ENCODE data around the gene ADAMTS2.

Gene ADAMTS2

DNA sequence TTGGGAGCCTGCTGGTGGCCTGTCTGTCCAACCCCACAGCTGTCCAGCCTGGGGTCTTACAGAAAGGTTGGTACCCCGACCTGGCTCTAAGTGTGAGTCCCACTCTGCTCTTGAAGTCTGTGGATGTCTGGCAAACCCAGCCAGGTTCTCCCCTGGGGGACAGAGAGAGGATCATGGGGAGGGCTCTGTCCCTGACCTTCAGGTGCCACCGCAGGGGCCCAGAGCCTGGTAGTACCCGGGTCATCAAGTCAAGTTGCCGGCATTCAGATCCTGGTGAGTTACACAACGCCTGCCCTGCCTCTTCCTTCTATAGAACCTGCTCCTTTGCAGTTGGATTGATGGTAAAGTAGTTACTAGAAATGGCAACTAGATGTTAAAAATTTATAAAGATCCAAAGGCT lies 66.7 kb downstream of the ADAMTS2 start:
- DNase-seq (ENCODE audit: low read depth in 2 of 2): no peak

DNA sequence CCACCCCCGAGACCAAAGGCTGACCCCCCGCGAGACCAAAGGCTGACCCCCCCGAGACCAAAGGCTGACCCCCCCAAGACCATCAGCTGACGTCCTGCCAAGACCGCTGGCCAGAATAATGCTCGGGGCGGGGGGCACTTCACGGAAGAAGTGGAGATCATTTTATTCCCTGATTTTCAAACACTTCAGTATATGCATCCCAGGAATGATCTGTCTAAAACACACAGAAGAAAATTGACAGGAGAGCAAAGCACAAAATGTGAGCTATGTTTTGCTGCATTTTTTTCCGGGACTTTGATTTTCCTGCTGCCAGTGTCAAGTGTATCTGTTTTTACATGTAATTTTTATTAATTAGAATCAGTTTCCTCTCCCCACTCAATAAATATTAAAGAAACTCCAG lies 67.1 kb downstream of the ADAMTS2 start:
- DNase-seq (ENCODE audit: low read depth in 2 of 2): no peak

DNA sequence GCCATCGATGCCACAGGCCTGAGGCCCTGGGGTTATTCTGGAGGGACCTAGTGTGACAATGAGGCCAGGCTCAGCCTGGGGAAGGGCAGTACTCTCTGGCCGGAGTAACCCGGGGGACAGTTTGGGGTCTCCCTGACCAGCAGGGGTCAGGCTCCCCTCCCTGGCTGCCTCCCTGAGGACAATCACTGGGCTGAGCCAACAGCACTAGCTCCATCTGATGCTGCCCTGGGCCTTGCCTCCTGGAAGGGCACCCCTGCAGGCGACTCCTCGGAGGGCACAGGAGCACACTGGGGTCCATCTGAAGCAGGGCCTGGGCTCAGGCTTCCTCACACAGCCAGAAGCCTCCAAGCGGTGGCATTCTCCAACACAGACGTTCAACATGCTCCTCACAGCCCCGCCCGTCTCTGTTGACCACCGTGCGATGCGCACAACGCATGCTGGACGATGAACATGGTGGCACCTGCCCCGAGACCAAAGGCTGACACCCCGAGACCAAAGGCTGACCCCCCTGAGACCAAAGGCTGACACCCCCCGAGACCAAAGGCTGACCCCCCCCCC lies 68.3 kb downstream of the ADAMTS2 start:
- DNase-seq (ENCODE audit: low read depth in 2 of 2): no peak

DNA sequence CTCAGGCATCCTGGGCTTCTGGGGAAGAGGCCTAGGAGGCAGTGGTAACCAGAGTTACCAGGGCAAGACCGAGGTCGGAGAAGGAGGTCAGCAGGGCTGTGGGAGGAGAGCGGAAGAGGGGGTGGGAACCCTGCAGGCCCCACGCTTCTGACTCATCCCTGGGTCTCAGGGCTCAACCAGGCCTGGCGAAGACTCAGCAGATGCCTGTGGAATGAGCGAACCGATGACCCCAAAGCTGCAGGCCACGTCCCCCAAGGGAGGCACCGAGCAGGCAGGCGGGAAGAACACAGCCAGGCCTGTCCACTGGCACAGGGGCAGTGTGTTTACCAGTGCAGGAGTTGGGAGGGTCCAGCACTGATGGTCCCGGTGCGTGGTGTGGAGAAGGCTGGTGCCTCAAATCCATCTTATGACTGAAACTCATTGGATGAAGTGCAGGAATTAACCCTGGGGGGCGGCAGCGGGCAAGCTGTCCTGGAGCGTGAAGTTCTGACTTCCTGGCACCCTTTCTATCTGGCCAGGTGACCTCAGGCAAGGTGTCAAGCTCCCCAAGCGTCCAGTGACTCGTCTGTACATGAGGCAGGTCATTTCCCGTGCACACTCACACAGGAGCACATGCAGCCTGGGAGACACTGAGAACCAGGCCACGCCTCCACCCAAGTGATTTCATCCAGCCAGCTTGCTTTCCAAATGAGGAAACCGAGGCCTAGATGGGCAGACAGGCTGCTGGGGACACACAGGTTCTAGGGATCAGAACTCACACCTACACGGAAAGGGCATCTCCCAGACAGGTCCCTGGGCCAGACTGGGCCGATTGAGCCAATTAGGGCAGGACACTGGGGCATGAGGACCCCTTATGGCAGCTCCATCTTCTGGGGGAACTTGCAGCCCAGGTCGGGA lies 69.1 kb downstream of the ADAMTS2 start:
- no peak for DNase-seq (ENCODE audit: low read depth in 2 of 2)

DNA sequence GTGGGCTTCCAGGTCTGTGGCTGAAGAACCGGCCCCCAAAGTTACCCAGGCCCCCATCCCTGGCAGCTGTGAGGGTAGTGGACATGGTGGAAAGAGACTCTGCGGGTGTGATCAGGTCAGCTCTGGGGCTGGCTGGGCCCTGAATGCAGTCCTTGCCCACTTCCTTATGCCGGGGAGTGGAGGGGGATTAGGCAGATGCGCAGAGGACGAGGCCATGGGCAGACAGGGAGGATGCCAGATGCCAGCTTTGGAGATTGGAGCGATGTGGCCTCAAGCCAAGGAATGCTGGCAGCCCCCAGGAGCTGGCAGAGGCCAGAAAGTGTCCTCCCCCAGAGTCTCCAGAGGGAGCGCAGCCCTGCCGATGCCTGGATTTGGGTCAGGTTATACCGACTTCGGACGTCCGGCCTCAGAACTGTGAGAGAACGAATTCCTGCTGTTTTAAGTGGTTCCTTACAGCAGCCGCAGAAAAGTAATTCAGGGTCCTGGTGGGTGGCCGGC lies 69.8 kb downstream of the ADAMTS2 start:
- DNase-seq (ENCODE audit: low read depth in 2 of 2): no peak

DNA sequence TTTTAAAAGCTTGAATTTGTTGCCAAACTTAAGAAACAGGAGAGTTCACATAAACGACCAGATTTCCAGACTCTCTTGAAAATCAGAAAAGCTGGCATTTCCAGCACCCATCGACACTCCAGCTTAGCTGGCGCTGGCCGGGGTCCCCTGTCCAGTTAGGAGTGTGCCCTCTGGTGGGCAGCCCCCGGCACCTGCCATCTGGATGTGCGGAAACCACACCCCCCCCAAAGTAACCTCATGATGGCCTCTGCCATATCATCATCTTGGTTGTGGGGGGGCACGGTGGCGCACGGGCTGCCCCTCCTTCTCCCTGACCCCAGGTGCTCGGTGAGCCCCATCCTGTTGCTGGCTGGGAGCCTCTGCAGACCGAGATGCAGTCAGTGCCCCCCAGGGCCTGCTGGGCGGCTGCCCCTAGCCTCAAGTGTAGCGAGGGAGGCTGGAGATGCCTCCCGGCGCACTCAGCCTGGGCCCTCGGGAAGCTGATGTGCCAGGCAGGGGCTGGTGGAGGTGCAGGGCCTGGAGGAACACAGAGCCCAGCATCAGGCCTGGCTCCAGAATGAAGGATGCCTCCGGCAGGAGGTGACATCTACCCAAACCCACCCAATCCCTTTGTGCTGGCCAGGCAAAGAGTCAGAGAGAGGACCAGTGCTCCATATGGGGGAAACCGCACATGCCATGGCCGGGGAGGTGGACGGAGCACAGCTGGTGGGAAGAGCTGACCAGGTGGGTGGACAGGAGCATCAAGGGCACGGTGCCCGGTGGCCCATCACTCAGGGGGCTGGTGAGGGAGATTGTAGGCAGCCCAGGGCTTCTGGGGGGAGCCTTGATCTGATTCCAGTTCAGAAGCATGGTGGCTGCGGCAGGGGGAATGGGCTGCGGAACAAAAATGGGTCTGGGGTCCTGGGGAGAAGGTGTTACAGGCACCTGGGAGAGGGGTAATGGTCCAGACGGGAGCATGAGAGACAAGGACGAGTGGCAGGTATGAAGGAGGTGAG lies 70.6 kb downstream of the ADAMTS2 start:
- DNase-seq (ENCODE audit: low read depth in 2 of 2): no peak

DNA sequence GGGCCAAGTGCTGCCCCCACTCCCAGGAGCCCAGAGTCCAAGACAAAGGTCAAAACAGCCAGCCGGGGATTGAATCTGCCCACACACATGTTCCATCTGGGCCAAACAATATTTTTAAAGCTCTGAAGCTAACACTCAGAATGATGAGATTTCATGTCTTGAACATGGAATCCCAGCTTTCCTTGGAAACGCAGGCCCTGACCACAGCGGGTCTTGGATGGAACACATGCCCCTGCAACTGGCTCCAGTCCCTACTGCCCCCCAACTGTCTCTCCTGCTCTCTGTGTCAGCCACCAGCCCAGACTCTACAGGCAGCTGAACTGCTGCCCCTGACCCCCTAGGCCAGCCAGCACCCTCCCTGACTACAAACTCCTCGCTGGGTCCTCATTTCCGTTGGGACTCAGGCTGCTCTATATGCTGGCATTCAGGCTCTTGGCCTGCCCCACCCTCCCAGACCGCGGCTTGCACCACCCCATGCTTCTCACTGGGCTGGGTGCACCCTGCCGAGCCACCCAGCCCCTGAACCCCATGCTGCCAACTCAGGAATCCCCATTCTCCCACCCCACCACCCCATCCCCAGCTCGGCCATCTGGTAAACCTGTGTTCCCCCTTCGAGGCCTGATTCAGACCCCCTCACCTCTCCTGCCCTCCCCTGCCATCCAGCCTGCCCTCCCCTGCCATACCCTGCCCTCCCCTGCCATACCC lies 71.7 kb downstream of the ADAMTS2 start:
- DNase-seq (ENCODE audit: low read depth in 2 of 2): no peak

DNA sequence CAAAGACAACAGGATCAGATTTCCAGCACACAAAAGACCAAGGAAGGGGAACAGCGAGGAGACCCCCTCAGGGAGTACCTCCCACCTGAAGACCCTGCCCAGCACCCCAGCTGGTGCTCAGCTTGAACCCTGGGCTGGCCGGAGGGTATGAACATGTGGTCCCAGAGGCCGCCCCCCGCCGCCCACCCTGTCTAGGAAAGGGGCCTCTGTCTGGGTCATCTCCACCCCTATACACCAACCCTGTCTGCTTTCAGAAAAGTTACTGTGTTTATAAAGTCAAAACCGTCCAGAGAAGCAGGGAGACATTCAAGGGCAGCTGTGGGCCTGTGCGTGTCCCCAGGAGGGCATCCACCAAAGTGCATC lies 72.2 kb downstream of the ADAMTS2 start:
- DNase-seq (ENCODE audit: low read depth in 2 of 2): no peak

DNA sequence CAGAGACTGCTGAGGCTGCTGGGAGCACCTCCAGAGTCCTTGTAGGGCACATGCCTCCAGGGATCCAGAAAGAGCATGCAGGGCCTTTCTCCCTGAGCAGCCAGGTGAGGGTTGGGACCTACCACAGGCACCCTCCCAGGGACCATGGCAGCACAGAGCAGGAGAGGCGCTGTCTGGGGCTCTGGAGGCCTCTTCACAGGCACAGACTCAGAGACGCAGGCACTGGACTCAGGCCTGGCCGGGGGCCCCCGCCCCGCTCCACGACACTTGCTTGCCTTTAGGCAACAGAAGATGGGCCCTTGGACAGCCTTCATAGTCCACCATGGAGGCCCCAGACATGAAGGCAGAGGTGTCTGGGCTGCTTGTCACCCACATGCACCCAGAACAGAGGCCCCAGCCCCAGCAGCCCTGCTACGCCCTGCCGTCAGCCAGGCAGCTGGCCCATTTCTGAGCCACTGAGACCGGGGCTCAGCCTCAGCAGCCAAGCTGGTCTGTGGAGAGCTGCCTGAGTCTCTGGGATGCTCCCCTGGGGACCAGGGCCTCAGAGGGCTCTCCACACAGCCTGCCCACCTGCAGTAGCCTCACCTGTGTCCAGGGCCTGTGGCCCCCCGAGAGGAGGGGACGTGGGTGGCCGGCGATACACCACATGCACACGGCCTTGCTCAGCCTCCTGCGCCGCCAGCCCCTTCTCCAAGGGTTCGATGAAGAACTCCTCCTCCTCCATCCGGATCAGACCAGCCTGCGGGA lies 72.8 kb downstream of the ADAMTS2 start:
- no peak for DNase-seq (ENCODE audit: low read depth in 2 of 2)

DNA sequence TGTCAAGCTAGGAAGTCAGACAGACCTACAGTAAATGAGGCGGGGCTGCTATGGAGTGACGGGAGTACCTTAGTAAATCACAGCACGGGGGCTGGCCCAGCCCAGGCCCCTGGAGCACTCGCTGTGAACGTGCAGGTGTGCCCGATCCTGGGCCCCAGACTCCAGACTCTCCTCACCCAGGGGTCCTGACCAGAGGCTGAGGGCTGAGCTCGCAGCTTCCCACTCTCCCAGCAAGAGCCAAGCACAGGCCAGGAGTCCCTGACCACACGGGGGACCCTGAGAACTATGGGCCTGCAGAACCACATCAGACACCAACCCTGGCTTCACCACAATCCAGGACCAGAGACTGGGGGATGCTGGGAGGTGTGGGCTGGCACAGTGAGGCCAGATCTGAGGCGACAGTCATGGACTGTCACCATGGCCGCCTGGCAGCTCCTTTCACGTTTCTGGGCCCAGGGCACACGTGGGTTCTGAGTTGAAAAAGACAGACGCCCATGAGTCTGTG lies 73.4 kb downstream of the ADAMTS2 start:
- no peak for DNase-seq (ENCODE audit: low read depth in 2 of 2)

DNA sequence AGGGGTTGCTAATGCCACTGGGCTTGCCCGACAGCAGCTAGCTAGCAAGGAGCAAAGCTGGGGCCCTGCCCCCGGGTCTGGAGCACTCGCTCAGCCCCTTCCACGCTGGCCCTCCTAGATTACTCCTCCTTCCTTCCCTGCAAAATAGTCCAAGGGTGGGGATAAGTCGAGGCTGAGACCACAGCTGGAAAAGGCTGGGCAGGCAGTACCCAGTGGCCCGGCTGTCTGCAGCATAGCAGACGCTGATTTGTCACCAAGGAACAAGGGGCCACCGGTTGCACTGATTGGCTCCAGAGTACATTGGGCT lies 73.9 kb downstream of the ADAMTS2 start:
- no peak for DNase-seq (ENCODE audit: low read depth in 2 of 2)

DNA sequence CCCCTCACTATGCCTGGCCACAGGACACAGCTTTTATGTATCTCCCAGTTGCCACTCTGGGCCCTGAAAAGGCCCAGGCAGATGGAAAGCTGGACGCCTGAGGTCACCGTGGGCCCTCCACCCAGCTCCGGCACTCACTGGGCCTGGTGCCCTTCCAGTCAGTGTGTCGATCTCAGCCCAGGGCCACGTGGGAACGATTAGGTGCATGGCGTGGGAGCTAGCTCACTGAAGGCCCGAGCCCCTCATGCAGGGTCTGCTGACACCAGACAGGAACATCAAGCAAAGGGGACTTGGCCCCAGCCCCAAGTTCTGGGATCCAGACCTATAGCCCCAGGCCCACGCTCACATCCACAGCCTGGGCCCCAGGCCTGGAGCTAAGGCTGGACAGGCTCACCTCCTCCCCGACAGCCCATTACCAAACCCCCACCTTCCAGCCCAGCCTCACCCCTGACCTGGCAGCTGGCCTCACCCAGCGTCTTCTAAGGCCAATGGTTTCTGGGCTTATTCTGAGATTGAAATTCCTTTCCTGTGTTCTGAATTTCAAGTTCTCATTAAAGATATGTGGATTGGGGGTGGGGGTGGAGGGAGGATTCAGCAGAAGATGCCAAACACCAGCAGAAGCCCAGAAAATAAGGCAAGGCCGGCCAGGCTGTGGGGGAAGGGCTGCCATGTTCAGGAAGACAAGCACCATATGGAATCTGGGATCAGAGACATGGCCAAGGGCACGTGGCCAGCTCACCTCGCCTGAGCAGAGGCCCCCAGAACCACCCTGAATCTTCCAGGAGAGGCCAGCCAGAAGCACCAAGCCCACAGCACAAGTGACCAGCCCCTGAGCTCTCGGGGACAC lies 74.5 kb downstream of the ADAMTS2 start:
- no peak for DNase-seq (ENCODE audit: low read depth in 2 of 2)

DNA sequence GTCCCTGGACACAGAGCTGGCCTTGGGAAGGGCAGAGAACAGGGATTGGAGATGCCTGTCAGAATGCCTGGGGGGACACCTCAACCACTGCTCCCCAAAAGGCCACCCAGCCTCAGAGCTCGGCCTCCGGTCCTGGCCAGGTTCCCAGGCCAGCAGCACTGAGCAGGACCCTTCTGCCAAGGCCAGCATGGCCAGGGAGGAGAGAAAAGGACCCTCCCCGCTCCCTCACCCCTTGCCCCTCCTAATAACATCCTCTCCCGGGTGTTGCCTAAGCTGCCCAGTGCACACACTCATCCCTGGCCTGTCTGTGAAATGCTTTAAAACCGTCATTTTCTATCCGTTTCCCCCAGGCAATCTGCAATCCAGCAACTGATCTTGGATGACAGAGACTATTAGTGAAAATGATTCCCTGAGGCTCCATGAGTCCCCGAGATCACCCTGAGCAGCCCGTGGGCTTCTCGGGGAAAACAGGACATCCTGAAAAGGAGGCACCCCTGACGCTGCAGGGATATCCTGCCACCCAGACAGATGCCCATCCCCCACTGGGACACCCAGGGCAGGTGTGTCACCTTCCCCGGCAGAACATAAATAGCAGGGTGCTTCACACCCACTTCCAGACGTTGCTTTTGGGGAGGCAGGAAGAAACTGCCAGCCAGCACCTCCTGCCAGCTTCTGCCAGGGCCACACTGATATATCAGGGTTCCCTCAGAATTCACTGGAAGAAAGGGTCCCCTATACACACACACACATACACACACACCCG lies 75.3 kb downstream of the ADAMTS2 start:
- DNase-seq (ENCODE audit: low read depth in 2 of 2): no peak

DNA sequence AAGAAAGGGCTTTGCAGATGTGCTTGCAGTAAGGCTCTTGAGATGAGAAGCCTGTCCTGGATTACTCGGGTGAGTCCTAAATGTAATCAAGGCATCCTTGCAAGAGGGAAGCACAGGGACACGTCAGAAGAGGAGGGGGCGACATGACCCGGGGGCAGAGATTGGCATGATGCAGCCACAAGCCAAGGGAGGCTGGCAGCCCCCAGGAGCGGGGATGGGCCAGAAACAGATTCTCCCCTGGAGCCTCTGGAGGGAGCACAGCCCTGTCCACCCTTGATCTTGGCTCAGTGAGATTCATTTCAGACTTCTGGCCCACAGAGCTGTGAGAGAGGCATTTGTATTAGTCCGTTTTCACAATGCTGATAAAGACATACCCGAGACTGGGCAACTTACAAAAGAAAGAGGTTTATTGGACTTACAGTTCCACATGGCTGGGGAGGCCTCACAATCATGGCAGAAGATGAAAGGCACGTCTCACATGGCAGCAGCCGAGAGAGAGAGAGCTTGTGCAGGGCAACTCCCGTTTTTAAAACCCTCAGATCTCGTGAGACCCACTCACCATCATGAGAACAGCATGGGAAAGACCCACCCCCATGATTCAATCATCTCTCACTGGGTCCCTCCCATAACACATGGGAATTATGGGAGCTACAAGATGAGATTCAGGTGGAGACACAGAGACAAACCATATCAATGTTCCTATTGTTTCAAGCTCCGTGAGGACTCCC lies 76.1 kb downstream of the ADAMTS2 start:
- no peak for DNase-seq (ENCODE audit: low read depth in 2 of 2)

DNA sequence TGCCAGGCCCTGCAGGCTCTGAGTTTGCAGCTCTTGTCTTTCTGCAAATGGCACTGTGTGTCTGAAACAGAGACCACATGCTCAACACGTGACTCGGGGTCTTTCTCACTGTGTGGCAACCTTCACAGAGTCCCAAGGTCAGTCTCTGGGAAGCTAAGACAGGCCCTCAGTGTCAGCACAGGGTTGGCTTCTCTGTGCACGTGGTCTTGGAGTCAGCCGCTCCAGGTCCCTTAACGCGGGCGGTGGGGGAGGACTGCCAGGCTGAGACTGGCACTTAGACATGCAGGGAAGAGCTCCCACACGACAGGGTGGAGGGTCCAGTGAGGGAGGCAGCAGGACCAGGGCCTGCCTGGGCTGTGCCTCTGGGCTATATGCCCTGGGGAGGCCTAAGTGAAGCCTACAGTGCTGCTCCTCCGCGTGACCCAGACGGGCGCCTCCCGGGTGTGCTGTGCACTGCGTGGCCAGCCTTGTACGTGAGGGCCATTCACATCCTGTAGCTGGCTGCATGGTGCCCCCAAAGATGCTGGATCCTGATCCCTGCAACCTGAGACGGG lies 76.8 kb downstream of the ADAMTS2 start:
- DNase-seq (ENCODE audit: low read depth in 2 of 2): no peak

DNA sequence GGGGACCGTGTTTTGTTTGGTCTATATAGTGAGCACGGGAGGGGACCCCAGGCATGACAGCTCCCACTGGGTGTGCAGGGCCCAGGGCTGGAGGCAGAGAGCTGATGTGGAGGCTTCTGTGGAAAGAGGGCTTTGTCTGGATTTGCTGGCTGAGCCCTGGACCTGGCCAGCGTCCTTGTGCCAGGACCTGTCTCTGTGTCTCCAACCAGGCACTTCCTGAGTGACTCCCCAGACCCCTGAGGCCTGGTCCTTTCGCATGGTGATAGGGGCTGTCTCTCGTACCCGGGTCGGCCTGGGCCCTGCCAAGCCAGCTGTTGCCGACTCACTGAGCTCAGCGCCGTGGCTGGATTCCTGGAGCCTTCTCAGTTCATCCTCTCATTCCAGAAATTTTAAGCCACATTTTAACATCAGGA lies 77.6 kb downstream of the ADAMTS2 start:
- no peak for DNase-seq (ENCODE audit: low read depth in 2 of 2)

DNA sequence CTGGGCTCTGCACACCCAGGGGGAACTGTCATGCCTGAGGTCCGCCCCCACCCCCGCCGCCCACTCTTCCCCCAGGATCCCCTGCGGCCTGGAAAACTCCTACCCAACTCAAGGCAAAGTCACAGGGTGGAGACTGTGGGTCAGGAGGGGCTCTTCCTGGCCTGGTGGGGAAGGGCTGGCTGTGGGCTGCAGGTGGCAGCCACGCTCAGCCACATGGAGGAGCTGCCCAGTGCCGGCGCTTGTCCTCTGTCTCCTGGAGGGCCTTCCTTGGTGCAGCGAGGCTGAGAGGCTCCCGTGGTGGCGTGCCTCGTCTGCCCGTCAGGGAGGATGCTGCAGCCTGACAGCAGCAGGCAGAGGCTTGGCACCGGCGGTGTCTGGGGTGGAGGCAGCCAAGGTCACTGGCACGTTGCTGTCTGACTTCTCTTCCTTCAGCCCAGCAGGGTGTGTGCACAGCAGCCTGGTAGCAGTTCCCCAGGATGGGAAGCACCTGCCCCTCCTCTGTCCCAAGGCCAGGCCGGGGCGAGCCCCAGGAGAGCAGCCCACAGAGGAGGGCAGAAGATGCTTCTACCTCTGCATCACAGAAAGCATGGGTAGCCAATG lies 78.1 kb downstream of the ADAMTS2 start:
- DNase-seq (ENCODE audit: low read depth in 2 of 2): no peak

Data from stimulated activated CD4-positive, alpha-beta T cell treated with anti-CD3 and anti-CD28 coated beads, Interleukin-4, amount 100 ng/mL, for 48 hours (primary cell).